GM12878 (cell line): Measurements from ENCODE around the gene NLRP6. TPM values are rescaled to one million over a fixed set of nuclear protein-coding genes. Genes with fewer than 3 reads are reported as not detected.

ENCODE experiments used
- CBFB ChIP-seq: IDR thresholded peaks from 2 replicates; pipeline ENCODE4 v1.6.1; 2016; ENCODE audit warnings: antibody characterized with exemption, low read depth
- IKZF2 ChIP-seq, 2 experiments: fragments of 450-650 bp; IDR thresholded peaks; 2 replicates each; pipeline ENCODE4 v1.6.1; 2017; ENCODE audit warnings: mild to moderate bottlenecking in 2 of 2, moderate library complexity in 2 of 2
- JUND ChIP-seq: IDR thresholded peaks from 2 replicates; pipeline ENCODE4 v1.6.1; 2012; ENCODE audit warnings: low read depth, mild to moderate bottlenecking, low read length, improper control_type of control experiment, moderate library complexity
- MLLT1 ChIP-seq: fragments of 450-650 bp; IDR thresholded peaks from 2 replicates; pipeline ENCODE4 v1.6.1; 2016; ENCODE audit warnings: mild to moderate bottlenecking
- MYC ChIP-seq: IDR thresholded peaks from 2 replicates; pipeline ENCODE4 v1.6.1; 2011; ENCODE audit warnings: mild to moderate bottlenecking, low read length, moderate library complexity, inconsistent platforms; ENCODE audit not compliant: insufficient read depth, insufficient replicate concordance, insufficient read length, severe bottlenecking
- POLR2AphosphoS2 ChIP-seq: IDR thresholded peaks from 2 replicates; pipeline ENCODE4 v1.6.1; 2011; ENCODE audit warnings: low read depth, mild to moderate bottlenecking, low read length, improper control_type of control experiment, moderate library complexity
- RBBP5 ChIP-seq: fragments of 200-600 bp; sonication (generic); conservative IDR thresholded peaks from 2 replicates; pipeline ENCODE4 v1.6.1; 2016
- RCOR1 ChIP-seq: conservative IDR thresholded peaks from 2 replicates; pipeline ENCODE4 v1.6.1; 2012; ENCODE audit warnings: low read depth, low read length, improper control_type of control experiment
- SMARCA5 ChIP-seq: fragments of 450-650 bp; IDR thresholded peaks from 2 replicates; pipeline ENCODE4 v1.6.1; 2017; ENCODE audit warnings: mild to moderate bottlenecking
- SUPT20H ChIP-seq: IDR thresholded peaks from 2 replicates; pipeline ENCODE4 v1.6.1; 2011; ENCODE audit warnings: low read depth, mild to moderate bottlenecking, low read length, moderate library complexity, borderline replicate concordance; ENCODE audit not compliant: control insufficient read depth
- TCF12 ChIP-seq: IDR thresholded peaks from 2 replicates; pipeline ENCODE4 v1.6.1; 2011; ENCODE audit warnings: low read depth, mild to moderate bottlenecking, low read length
- TCF3 ChIP-seq: IDR thresholded peaks from 2 replicates; pipeline ENCODE4 v1.6.1; 2012; ENCODE audit warnings: low read depth, mild to moderate bottlenecking, low read length, borderline replicate concordance; ENCODE audit not compliant: insufficient read depth
- YY1 ChIP-seq: IDR thresholded peaks from 2 replicates; pipeline ENCODE4 v1.6.1; 2011; ENCODE audit warnings: low read depth, mild to moderate bottlenecking, low read length
- ZNF24 ChIP-seq: fragments of 450-650 bp; IDR thresholded peaks from 2 replicates; pipeline ENCODE4 v1.6.1; 2017; ENCODE audit warnings: antibody characterized with exemption, mild to moderate bottlenecking
- polyA plus RNA-seq, 11 experiments: library from polyadenylated mRNA; depleted of rRNA in 4 of 11; unstranded in 6 of 11; stranded (reverse) in 5 of 11; fragments of >200 nt; fragmentation: Nextera tagmentation in 4 of 11; fragmentation: Illumina TruSeq in 1 of 11; extraction: Ambion mirVana in 4 of 11; extraction: Trizol in 1 of 11; gene quantifications; 1 replicate in 1 of 11; 2 replicates in 10 of 11; pipeline versions ENCODE4 v1.2.1 to v1.2.3, GENCODE V29; 2011 to 2016; ENCODE audit warnings: inconsistent platforms in 2 of 11, missing spikeins in 2 of 11, low read depth in 1 of 11
- total RNA-seq, 4 experiments: library from RNA; depleted of rRNA in 3 of 4; stranded (reverse); fragments of >200 nt in 3 of 4; fragmentation: Illumina TruSeq in 1 of 4; extraction: Trizol in 1 of 4; gene quantifications; 2 replicates each; pipeline versions ENCODE4 v1.2.1 to v1.2.3, GENCODE V29; 2013 to 2021
- TF ChIP-seq, protein P1 (sequence below), 3 experiments: IDR thresholded peaks in 2 of 3; conservative IDR thresholded peaks in 1 of 3; 2 replicates each; pipeline ENCODE4 v1.5.1; 2011; ENCODE audit warnings: low read depth in 3 of 3, low read length in 3 of 3, mild to moderate bottlenecking in 3 of 3, control low read depth in 2 of 3, moderate library complexity in 2 of 3, inconsistent platforms in 1 of 3, mixed read lengths in 1 of 3; ENCODE audit not compliant: control insufficient read depth in 2 of 3, insufficient read depth in 1 of 3; ENCODE audit errors: extremely low read depth in 1 of 3
- TF ChIP-seq, protein P2 (sequence below): fragments of 450-650 bp; IDR thresholded peaks from 2 replicates; pipeline ENCODE4 v1.6.1; 2014; ENCODE audit warnings: mild to moderate bottlenecking
- TF ChIP-seq, protein P3 (sequence below): fragments of 450-650 bp; conservative IDR thresholded peaks from 2 replicates; pipeline ENCODE4 v1.6.1; 2017; ENCODE audit warnings: mild to moderate bottlenecking, moderate library complexity

Gene NLRP6
- total and polyA plus RNA-seq, 10 of the 15 experiments (the other 5 are each of a cell fraction or from before 2014, with no cell fraction given): 0.03 to 0.11 TPM; not detected in 8

- TF ChIP-seq, protein P1, sequence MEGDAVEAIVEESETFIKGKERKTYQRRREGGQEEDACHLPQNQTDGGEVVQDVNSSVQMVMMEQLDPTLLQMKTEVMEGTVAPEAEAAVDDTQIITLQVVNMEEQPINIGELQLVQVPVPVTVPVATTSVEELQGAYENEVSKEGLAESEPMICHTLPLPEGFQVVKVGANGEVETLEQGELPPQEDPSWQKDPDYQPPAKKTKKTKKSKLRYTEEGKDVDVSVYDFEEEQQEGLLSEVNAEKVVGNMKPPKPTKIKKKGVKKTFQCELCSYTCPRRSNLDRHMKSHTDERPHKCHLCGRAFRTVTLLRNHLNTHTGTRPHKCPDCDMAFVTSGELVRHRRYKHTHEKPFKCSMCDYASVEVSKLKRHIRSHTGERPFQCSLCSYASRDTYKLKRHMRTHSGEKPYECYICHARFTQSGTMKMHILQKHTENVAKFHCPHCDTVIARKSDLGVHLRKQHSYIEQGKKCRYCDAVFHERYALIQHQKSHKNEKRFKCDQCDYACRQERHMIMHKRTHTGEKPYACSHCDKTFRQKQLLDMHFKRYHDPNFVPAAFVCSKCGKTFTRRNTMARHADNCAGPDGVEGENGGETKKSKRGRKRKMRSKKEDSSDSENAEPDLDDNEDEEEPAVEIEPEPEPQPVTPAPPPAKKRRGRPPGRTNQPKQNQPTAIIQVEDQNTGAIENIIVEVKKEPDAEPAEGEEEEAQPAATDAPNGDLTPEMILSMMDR (IDR thresholded peaks at IDR 0.05 in 2 of 3, conservative IDR thresholded peaks at IDR 0.05 in 1 of 3; ENCODE audit: control insufficient read depth in 2 of 3, extremely low read depth in 1 of 3, insufficient read depth in 1 of 3, low read depth in 3 of 3, low read length in 3 of 3): peak; percentile 61 to 77 (median 64)
- TF ChIP-seq SUPT20H (no peak), RBBP5 (no peak), TCF3 (no peak), RCOR1 (no peak), SMARCA5 (peak; percentile 57; the same call in 1 of the 2 replicates), TCF12 (no peak), JUND (no peak), IKZF2 (IDR thresholded peaks at IDR 0.05) (no peak), CBFB (0 out of 2 replicates have a peak, but pooled peaks have one; percentile 56), MLLT1 (peak; percentile 80), YY1 (peak; percentile 45; the same call in 1 of the 2 replicates), POLR2AphosphoS2 (no peak), ZNF24 (no peak), MYC (no peak)
- TF ChIP-seq, protein P2, sequence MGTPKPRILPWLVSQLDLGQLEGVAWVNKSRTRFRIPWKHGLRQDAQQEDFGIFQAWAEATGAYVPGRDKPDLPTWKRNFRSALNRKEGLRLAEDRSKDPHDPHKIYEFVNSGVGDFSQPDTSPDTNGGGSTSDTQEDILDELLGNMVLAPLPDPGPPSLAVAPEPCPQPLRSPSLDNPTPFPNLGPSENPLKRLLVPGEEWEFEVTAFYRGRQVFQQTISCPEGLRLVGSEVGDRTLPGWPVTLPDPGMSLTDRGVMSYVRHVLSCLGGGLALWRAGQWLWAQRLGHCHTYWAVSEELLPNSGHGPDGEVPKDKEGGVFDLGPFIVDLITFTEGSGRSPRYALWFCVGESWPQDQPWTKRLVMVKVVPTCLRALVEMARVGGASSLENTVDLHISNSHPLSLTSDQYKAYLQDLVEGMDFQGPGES: no peak
- TF ChIP-seq, protein P3, sequence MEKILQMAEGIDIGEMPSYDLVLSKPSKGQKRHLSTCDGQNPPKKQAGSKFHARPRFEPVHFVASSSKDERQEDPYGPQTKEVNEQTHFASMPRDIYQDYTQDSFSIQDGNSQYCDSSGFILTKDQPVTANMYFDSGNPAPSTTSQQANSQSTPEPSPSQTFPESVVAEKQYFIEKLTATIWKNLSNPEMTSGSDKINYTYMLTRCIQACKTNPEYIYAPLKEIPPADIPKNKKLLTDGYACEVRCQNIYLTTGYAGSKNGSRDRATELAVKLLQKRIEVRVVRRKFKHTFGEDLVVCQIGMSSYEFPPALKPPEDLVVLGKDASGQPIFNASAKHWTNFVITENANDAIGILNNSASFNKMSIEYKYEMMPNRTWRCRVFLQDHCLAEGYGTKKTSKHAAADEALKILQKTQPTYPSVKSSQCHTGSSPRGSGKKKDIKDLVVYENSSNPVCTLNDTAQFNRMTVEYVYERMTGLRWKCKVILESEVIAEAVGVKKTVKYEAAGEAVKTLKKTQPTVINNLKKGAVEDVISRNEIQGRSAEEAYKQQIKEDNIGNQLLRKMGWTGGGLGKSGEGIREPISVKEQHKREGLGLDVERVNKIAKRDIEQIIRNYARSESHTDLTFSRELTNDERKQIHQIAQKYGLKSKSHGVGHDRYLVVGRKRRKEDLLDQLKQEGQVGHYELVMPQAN: no peak
Measured at GRCh38 chr11:250740-251299, 27.4 kb upstream of the NLRP6 start (continued).
